ACC112 (cell line): ENCODE measurements around the gene UNC13D.

Experiments
- H2AFZ ChIP-seq: fragments of 200-600 bp; sonication (generic); one replicate; pipeline ENCODE4 v1.6.0; 2017; ENCODE audit warnings: antibody characterized with exemption, low read length; ENCODE audit not compliant: unreplicated experiment
- H3K27ac ChIP-seq: fragments of 200-600 bp; sonication (generic); 2 replicates; pipeline ENCODE4 v1.5.1; 2014; ENCODE audit warnings: low read depth, mild to moderate bottlenecking, antibody characterized with exemption, low read length, moderate library complexity
- H3K27me3 ChIP-seq: fragments of 200-600 bp; sonication (generic); 2 replicates; pipeline ENCODE4 v1.6.1; 2014; ENCODE audit warnings: mild to moderate bottlenecking, antibody characterized with exemption, low read length, moderate library complexity, mixed read lengths; ENCODE audit not compliant: insufficient read depth
- H3K36me3 ChIP-seq: fragments of 200-600 bp; sonication (generic); 2 replicates; pipeline ENCODE4 v1.6.1; 2016; ENCODE audit warnings: mild to moderate bottlenecking, antibody characterized with exemption, low read length, moderate library complexity, mixed read lengths; ENCODE audit not compliant: insufficient read depth
- H3K4me1 ChIP-seq: fragments of 200-600 bp; sonication (generic); one replicate; pipeline ENCODE4 v1.6.1; 2016; ENCODE audit warnings: low read length, mixed read lengths; ENCODE audit not compliant: insufficient read depth, unreplicated experiment, control insufficient read depth
- H3K4me3 ChIP-seq: fragments of 200-600 bp; sonication (generic); 2 replicates; pipeline ENCODE4 v1.5.1; 2014; ENCODE audit warnings: mild to moderate bottlenecking, low read depth, low read length
- H3K79me2 ChIP-seq: fragments of 200-600 bp; sonication (generic); one replicate; pipeline ENCODE4 v1.6.0; 2016; ENCODE audit warnings: low read length; ENCODE audit not compliant: control insufficient read depth, unreplicated experiment, insufficient read depth

UNC13D gene

DNA sequence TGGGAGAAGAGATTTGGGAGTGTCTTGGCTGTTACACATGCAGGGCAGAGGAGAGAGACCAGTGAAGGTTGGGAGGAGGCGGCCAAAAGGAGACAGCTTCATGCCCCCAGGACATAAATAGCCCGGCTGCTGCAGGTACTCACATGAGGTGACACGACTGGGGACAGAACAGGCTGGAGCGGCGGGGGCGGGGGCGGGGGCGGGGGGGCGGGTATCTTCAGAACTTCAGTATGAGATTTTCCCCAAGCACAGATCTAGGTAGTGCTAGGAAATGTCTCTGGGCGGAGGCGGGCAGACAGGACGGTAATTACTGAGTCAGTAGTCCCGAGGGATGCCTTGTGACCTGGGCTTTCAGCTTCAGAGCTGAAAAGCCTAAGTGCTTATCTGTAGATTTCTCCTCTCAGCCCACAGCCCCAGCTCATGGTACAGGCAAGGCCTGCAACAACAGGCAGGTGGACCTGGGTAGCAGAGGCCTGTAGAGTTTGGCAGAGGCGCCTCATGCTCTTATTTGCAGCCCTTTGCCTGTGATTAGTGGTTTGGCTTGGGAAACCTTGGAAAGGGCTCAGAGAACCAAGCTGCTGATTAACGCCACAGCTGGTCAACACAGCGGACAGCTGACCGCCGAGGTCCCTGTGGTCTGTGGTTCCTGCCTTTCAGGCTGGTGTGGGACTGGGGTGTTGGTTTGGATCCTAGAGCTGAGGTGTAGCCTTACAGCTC lies 35.1 kb downstream of the UNC13D start:
- Histone ChIP-seq H3K27me3 (no peaks in the 10 kb centered on the region), H3K4me1 (peaks cover 21% of the 10 kb centered on the region), H3K36me3 (no peaks in the 10 kb centered on the region; the same call in 1 of the 2 replicates), H3K79me2 (peaks cover 4% of the 10 kb centered on the region), H3K27ac (peak overlapping the region; percentile 65), H3K4me3 (peak overlapping the region; percentile 16), H2AFZ (no peak overlapping the region)

DNA sequence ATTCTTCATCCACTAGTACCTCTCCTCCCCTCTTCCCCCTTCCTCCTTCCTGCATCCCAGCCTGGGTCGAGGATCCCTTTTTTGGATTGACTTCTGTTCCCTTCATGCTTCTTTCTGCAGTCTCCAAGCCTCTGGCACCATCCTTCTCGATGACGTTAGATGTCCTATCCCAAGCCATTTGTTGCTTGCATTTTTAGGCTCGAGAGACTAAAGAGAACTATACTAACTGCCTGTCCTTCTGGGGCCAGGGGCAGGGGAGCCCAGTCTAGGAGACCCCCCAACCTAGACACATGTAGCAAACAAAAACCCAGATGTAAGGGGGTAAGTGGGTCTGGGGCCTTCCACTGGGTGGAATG lies 35.7 kb downstream of the UNC13D start:
- H3K4me1 ChIP-seq = peaks cover 21% of the 10 kb centered on the region
- H3K27me3 ChIP-seq = no peaks in the 10 kb centered on the region
- H2AFZ ChIP-seq = no peak overlapping the region
- H3K36me3 ChIP-seq = no peaks in the 10 kb centered on the region; the same call in 1 of the 2 replicates
- H3K27ac ChIP-seq = peak overlapping the region; percentile 65
- H3K79me2 ChIP-seq = peaks cover 4% of the 10 kb centered on the region
- H3K4me3 ChIP-seq = peak overlapping the region; percentile 16

DNA sequence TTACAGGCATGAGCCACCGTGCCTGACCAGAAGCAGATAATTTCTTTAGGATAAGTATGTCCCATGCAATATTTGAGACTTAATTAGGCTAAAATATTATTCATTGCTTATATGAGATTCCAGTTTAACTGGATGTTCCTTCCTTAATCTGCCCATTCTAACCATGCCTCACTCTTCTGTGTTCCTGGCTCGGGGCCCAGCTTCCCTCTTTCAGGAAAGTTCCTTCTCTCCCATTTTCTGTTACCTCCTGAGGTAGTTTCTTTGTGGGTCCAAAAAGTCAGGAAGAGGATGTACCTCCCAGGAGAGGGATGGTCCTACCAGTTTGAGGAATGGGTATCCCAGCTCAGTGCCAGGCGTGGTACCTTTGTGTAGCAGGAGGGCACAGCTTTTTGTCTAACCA lies 36.3 kb downstream of the UNC13D start:
- no peaks in the 10 kb centered on the region for H3K36me3 ChIP-seq
- no peak overlapping the region for H3K27ac ChIP-seq

DNA sequence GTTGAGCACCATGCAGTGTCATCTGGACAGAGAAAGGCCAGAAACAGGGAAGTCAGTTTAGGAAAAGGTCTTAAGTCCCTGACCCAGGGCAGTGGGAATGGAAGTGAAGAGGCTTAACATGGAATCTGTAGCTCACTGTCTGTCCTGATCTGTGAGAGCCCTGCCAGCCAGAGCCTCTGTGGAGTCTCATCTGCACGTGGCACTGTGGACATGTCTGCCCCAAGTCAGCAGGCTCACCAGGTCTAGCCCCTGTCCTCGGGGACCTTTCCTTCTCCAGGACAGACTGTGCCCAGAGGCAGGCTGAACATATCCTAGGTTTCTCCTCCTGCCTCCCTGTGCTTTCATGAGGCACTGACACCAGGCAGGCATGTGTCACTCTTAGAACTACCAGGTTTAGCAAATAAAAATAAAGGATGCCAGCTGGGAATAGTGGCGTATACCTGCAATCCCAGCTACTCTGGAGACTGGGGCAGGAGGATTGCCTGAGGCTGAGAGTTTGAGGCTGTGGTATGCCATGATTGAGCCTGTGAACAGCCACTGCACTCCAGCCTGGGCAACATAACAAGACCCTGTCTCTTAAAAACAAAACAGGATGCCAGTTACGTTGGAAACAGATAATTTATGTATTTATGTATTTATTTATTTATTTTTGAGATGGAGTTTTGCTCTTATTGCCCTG lies 37.2 kb downstream of the UNC13D start:
- Histone ChIP-seq H3K36me3 (no peaks in the 10 kb centered on the region), H3K27ac (no peak overlapping the region), H3K4me3 (no peak overlapping the region), H2AFZ (no peak overlapping the region), H3K27me3 (no peaks in the 10 kb centered on the region), H3K79me2 (peaks cover 4% of the 10 kb centered on the region), H3K4me1 (peaks cover 21% of the 10 kb centered on the region)

More for the DNA sequence above, 36.3 kb downstream of the UNC13D start:
- Histone ChIP-seq H2AFZ (no peak overlapping the region), H3K4me1 (peaks cover 21% of the 10 kb centered on the region), H3K27me3 (no peaks in the 10 kb centered on the region), H3K79me2 (peaks cover 4% of the 10 kb centered on the region), H3K4me3 (no peak overlapping the region)

DNA sequence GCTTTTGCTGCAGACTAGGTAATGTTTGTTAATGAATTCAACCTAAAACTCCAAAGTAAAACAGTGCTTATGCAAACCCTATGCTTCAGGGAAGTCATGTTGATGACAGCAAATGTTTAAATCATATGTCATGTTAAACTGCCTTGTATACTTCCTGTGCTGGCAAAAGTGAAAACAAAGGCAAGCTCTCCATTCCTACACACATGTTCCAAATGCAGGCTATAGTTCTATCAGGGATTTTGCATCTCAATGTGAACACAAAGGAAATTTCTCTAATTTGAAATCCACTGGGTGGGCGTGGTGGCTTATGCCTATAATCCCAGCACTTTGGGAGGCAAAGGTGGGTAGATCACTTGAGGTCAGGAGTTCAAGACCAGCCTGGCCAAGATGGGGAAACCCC lies 40.3 kb downstream of the UNC13D start:
- Histone ChIP-seq H3K4me1 (peaks cover 9% of the 10 kb centered on the region), H3K27me3 (no peaks in the 10 kb centered on the region), H3K27ac (no peak overlapping the region), H3K79me2 (peaks cover 4% of the 10 kb centered on the region), H2AFZ (no peak overlapping the region), H3K4me3 (no peak overlapping the region), H3K36me3 (no peaks in the 10 kb centered on the region)

DNA sequence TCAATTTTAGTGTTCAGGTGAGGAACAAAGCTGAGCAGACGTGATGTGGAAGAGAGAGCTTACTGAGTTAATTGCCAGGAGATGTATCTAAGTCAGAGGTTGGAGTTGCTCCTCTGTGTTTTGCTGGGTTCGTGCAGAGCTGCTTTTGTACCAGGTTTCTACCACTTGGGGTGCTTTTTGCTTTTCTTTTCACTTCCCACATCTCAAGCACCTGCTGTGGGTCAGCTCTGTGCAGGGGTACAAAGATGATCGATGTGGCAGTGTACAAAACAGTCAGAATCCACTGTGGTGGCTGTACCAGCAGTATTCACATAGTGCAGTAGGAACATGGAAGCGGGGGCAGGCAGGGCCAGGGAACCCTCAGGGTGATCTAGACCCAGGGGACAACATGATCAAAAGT lies 44.8 kb downstream of the UNC13D start:
- no peak overlapping the region for H3K27ac ChIP-seq
- no peaks in the 10 kb centered on the region for H3K36me3 ChIP-seq
- H3K4me3 ChIP-seq = no peak overlapping the region
- H3K27me3 ChIP-seq = no peaks in the 10 kb centered on the region
- H3K79me2 ChIP-seq = peaks cover 4% of the 10 kb centered on the region
- H2AFZ ChIP-seq = no peak overlapping the region
- no peaks in the 10 kb centered on the region for H3K4me1 ChIP-seq

DNA sequence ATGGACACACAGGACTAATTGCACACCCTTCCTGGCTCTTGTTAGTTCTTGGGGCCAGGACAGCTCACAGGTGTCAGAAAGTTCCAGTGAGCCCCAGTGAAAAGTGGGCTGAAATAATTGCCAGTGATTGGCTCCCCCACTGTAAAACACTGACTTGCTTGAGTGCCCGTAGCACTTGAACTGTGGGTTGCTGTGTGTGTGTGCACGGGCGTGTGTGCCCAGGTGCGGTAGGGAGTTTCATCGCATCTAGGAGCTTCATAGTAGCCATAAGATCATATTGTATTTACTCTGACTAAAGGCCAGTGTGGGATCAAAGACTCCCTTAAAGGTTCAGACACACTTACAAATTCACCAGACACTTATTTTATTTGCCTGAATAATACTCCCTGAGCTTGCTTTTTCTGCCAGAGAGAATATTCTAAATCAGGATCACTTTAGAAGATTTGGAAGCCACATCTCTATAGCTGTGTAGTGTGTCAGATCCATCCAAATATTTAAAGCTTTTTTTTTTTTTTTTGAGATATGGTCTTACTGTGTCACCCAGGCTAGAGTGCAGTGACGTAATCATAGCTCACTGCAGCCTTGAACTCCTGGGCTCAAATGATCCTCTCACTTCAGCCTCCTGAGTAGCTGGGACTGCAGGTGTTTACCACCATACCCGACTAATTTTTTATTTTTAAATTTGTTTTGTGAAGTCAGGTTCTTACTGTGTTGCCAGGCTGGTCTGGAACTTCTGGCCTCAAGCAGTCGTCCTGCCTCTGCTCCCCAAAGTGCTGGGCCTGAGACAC lies 48.2 kb downstream of the UNC13D start:
- Histone ChIP-seq H3K36me3 (no peaks in the 10 kb centered on the region), H3K4me1 (peaks cover 14% of the 10 kb centered on the region), H3K27me3 (no peaks in the 10 kb centered on the region), H2AFZ (no peak overlapping the region), H3K79me2 (peaks cover 12% of the 10 kb centered on the region), H3K4me3 (no peak overlapping the region), H3K27ac (no peak overlapping the region)

DNA sequence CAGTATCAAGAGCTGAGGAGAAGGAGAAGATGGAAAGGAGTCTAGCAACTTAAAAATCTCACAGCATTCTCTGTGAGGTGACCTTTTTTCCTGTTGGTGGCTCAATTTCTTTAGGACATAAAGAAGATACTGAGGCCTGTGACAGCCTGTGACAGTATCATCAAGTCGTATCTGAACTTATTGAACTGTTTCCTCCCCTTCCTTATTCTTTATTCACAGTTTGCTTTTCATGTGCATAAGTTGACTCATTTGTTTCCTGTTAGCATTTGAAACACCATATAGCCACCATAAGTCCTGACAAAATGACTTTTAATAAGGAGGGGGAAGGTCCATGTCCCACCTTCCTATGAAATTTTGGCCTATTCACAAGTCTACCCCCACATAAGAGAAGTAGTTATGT lies 50.7 kb downstream of the UNC13D start:
- H3K79me2 ChIP-seq = peaks cover 21% of the 10 kb centered on the region
- no peaks in the 10 kb centered on the region for H3K27me3 ChIP-seq
- H2AFZ ChIP-seq = no peak overlapping the region
- 0 out of 2 replicates have a peak overlapping the region, but pooled peaks have one; percentile 8 for H3K27ac ChIP-seq
- peaks cover 14% of the 10 kb centered on the region for H3K4me1 ChIP-seq
- H3K36me3 ChIP-seq = no peaks in the 10 kb centered on the region
- H3K4me3 ChIP-seq = no peak overlapping the region

DNA sequence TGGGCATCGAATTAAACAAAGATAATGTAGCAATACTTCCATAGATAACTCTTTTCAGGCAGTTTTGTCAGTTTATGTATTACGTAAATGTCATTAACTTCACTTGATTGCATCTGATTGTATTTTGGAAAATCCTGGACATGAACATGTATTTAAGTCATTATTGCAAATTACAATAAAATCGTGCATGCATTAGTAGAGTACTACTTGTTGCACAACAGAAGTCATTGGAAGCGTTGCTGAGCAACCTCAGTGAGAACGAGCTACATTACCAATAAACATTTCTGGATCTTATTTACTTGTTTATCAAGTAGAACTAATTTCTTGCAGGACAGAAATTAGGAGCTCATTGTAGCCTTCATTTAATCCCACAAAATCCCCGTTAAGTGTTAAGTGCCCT lies 53.0 kb downstream of the UNC13D start:
- no peak overlapping the region for H3K4me3 ChIP-seq
- no peak overlapping the region for H2AFZ ChIP-seq
- H3K79me2 ChIP-seq = peaks cover 39% of the 10 kb centered on the region
- H3K27ac ChIP-seq = no peak overlapping the region
- H3K27me3 ChIP-seq = no peaks in the 10 kb centered on the region
- H3K4me1 ChIP-seq = peaks cover 16% of the 10 kb centered on the region
- no peaks in the 10 kb centered on the region for H3K36me3 ChIP-seq

DNA sequence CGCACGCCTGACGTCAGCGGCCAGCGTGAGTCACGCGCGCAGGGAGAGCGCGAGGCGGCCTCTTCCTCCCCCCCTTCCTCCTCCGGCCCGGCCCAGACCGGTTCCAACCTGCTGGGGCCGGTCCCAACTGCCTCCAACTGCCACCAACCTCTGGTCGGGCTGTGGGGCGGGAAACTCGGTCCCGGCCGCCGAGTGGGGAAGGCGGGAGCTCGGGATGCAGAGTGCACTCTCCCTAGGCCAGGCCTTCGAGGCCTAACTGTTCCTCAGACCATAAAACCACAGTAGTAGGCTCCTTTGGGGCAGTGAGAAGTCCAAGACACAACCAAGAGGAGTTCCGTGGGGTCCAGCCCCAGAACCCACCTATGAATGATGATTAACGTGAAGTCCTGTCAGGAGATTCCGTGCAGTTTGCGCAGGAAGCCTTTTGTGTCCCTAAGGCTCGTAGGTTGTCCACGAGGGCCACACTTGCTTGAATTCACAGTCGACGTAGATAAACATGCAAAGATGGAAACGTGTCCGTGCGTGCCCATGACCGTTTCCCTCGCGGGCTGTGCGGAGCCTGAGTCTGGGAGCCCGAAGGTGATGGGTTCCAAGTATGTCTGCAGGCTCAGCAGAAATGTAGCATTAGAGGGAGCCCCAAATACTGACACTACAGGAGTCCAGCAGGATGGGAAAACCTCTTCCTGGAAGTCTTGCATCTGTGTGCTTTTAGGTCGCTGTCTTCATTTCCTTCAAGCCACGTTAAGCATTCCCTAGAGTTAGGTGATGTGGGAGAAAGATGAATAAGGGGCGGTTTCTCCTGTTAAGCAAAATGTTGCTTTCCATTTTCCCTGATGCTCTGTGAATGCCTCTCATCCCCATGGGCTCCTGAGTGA lies 59.0 kb downstream of the UNC13D start:
- Histone ChIP-seq H3K27me3 (no peaks in the 10 kb centered on the region), H3K4me3 (peak overlapping the region; percentile 77), H3K79me2 (peaks cover 38% of the 10 kb centered on the region), H3K27ac (peak overlapping the region; percentile 98), H2AFZ (peak overlapping the region; percentile 79), H3K4me1 (peaks cover 26% of the 10 kb centered on the region), H3K36me3 (no peaks in the 10 kb centered on the region)
